ENCODE results near the gene SDK1. TPM values are rescaled to one million over a fixed set of nuclear protein-coding genes. Genes with fewer than 3 reads are reported as not detected.

Gene SDK1
- total RNA-seq, 1 experiment from 2014 or later = 20.0 TPM

- CTCF ChIA-PET = no interaction called here
- H3K27ac Mint-ChIP-seq (ENCODE audit: unreplicated experiment) = no peak overlapping the region
- TF ChIP-seq CTCF (IDR thresholded peaks at IDR 0.05; ENCODE audit: unreplicated experiment) = no peak
- no TSS peak for BruUV-seq (replicated peaks)
- H3K4me1 Mint-ChIP-seq (ENCODE audit: low read depth, unreplicated experiment) = no peaks in the 10 kb centered on the region
- H3K9me3 Mint-ChIP-seq (ENCODE audit: low read depth, unreplicated experiment) = peaks cover 6% of the 10 kb centered on the region
- no peaks in the 10 kb centered on the region for H3K36me3 Mint-ChIP-seq (ENCODE audit: insufficient read depth, unreplicated experiment)
- intact Hi-C loops (cut with micrococcal nuclease; ENCODE audit: unreplicated experiment) = no loop called here
- no peak for DNase-seq
- no peak overlapping the region for H3K4me3 Mint-ChIP-seq (ENCODE audit: low read depth, unreplicated experiment)
- no peaks in the 10 kb centered on the region for H3K27me3 Mint-ChIP-seq (ENCODE audit: unreplicated experiment)
These were observed 716.7 kb downstream of the SDK1 start for GRCh38 chr7:4017785-4018184.

- Mint-ChIP-seq H3K9me3 (ENCODE audit: low read depth, unreplicated experiment) (peaks cover 6% of the 10 kb centered on the region), H3K4me3 (ENCODE audit: low read depth, unreplicated experiment) (no peak overlapping the region), H3K36me3 (ENCODE audit: insufficient read depth, unreplicated experiment) (no peaks in the 10 kb centered on the region), H3K4me1 (ENCODE audit: low read depth, unreplicated experiment) (no peaks in the 10 kb centered on the region), H3K27me3 (ENCODE audit: unreplicated experiment) (no peaks in the 10 kb centered on the region), H3K27ac (ENCODE audit: unreplicated experiment) (no peak overlapping the region)
- no TSS peak for BruUV-seq (replicated peaks)
- no peak for TF ChIP-seq CTCF (IDR thresholded peaks at IDR 0.05; ENCODE audit: unreplicated experiment)
- CTCF ChIA-PET = interaction anchor here (0.6 kb wide), 1 partner anchor 10 kb away, joined by 3 read pairs; no protein-coding TSS in a partner anchor
- intact Hi-C loops (cut with micrococcal nuclease; ENCODE audit: unreplicated experiment) = no loop called here
- no peak for DNase-seq
These were observed 717.7 kb downstream of the SDK1 start for GRCh38 chr7:4018601-4019316.

- no peak for DNase-seq
- no peaks in the 10 kb centered on the region for H3K36me3 Mint-ChIP-seq (ENCODE audit: insufficient read depth, unreplicated experiment)
- H3K27ac Mint-ChIP-seq (ENCODE audit: unreplicated experiment) = no peak overlapping the region
- H3K9me3 Mint-ChIP-seq (ENCODE audit: low read depth, unreplicated experiment) = peaks cover 6% of the 10 kb centered on the region
- CTCF ChIA-PET = no interaction called here
- no peaks in the 10 kb centered on the region for H3K4me1 Mint-ChIP-seq (ENCODE audit: low read depth, unreplicated experiment)
- no peak for TF ChIP-seq CTCF (IDR thresholded peaks at IDR 0.05; ENCODE audit: unreplicated experiment)
- no peaks in the 10 kb centered on the region for H3K27me3 Mint-ChIP-seq (ENCODE audit: unreplicated experiment)
- BruUV-seq (replicated peaks) = no TSS peak
- intact Hi-C loops (cut with micrococcal nuclease; ENCODE audit: unreplicated experiment) = no loop called here
- no peak overlapping the region for H3K4me3 Mint-ChIP-seq (ENCODE audit: low read depth, unreplicated experiment)
These were observed 719.0 kb downstream of the SDK1 start for GRCh38 chr7:4020086-4020485.

- Mint-ChIP-seq H3K36me3 (ENCODE audit: insufficient read depth, unreplicated experiment) (no peaks in the 10 kb centered on the region), H3K4me3 (ENCODE audit: low read depth, unreplicated experiment) (no peak overlapping the region), H3K27ac (ENCODE audit: unreplicated experiment) (no peak overlapping the region), H3K4me1 (ENCODE audit: low read depth, unreplicated experiment) (no peaks in the 10 kb centered on the region), H3K9me3 (ENCODE audit: low read depth, unreplicated experiment) (peaks cover 6% of the 10 kb centered on the region), H3K27me3 (ENCODE audit: unreplicated experiment) (no peaks in the 10 kb centered on the region)
- DNase-seq = no peak
- no peak for TF ChIP-seq CTCF (IDR thresholded peaks at IDR 0.05; ENCODE audit: unreplicated experiment)
- no TSS peak for BruUV-seq (replicated peaks)
- CTCF ChIA-PET = no interaction called here
- intact Hi-C loops (cut with micrococcal nuclease; ENCODE audit: unreplicated experiment) = no loop called here
These were observed 720.4 kb downstream of the SDK1 start for GRCh38 chr7:4021413-4021812.
